Measurements from ENCODE around the gene PHLDB3. TPM values are rescaled to one million over a fixed set of nuclear protein-coding genes. Genes with fewer than 3 reads are reported as not detected.

The PHLDB3 gene
- total RNA-seq, 2 experiments from 2014 or later = 14.7 to 17.8 TPM

DNA sequence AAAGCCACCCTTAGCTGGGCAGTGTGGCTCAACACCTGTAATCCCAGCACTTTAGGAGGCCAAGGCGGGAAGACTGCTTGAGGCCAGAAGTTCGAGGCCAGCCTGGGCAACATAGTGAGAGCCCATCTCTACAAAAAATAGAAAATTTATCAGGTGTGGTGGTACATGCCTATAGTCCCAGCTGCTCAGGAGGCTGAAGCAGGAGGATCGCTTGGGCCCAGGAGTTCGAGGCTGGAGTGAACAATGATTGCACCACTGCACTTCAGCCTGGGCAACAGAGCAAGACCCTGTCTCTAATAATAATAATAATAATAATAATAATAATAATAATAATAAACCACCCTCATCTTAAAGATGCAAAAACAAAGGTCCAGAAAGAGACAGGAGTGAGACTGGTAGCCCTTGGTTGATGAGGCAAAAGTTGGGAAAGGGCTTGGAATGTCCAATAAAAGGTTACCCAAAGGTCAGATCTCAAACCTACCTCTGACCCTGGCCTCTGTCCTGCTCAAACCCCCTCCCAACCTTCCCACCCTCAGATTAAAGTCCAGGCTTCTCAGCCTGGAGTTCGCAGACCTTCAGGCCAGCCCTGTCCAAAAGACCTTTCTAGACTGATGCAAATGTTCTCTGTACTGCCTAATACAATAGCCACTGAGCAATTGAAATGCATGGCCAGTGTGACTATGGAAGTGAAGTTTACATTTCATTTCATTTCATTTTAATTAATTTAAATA is 37.5 kb upstream of the PHLDB3 start:
- peaks cover 40% of the 10 kb centered on the region for H3K36me3 Mint-ChIP-seq (ENCODE audit: low read depth)

DNA sequence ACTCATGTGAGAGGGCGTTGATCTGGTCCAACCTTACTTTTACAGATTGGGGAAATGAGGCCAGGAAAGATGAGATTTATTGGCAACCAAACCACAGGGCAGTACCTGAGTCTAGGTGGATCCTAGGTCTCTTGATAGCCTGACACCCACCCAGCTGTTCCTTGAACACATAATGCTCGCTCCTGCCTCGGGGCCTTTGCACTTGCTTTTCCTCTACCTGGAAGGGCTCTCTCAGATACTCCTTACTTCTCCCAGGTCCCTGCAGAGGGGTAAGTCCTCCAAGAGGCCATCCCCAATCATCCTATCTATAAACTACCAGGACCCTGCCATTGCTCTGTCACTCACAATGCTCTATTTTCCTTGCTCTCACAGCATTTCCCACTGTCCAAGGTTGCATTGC is 35.8 kb upstream of the PHLDB3 start:
- no peak for DNase-seq

More for the DNA sequence above, 37.5 kb upstream of the PHLDB3 start:
- no peak overlapping the region for H3K27ac Mint-ChIP-seq
- peaks cover 5% of the 10 kb centered on the region for H3K9me3 Mint-ChIP-seq (ENCODE audit: low read depth)
- H3K4me1 Mint-ChIP-seq = no peaks in the 10 kb centered on the region
- DNase-seq (no peak), ATAC-seq (no peak)
- ChIA-PET POLR2A (interaction anchor here (0.6 kb wide), 1 partner anchor 110 kb away, joined by 3 read pairs; no protein-coding TSS in a partner anchor), CTCF (no interaction called here)
- intact Hi-C loops (cut with DNase I, micrococcal nuclease) = no loop called here
- H3K27me3 Mint-ChIP-seq = no peaks in the 10 kb centered on the region
- no peak overlapping the region for H3K4me3 Mint-ChIP-seq

DNA sequence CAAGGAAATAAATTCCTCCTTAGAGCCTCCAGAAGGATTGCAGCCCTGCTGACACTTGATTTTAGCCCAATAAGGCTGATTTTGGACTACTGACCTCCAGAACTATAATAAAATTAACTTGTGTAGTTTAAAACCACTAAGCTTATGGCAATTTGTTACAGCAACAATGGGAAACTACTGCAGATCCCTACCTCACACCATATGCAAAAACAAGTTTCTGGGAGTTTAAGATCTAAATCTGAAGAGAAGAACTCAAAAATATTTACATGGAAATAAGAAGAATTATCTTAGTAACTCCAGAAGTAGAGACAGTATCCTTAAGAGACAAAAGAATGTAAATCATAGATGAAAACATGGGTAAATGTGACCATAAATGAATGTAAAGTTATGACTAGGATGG is 34.4 kb upstream of the PHLDB3 start:
- DNase-seq (no peak), ATAC-seq (no peak)
- H3K27ac Mint-ChIP-seq = no peak overlapping the region
- CTCF ChIA-PET = interaction anchor here (0.9 to 2.5 kb wide), 4 partner anchors 11 to 56 kb away, joined by 3 to 7 read pairs (median 5); no protein-coding TSS in a partner anchor
- peaks cover 5% of the 10 kb centered on the region for H3K4me1 Mint-ChIP-seq
- POLR2A ChIA-PET = no interaction called here
- peaks cover 5% of the 10 kb centered on the region for H3K9me3 Mint-ChIP-seq (ENCODE audit: low read depth)
- no peaks in the 10 kb centered on the region for H3K27me3 Mint-ChIP-seq
- peaks cover 44% of the 10 kb centered on the region for H3K36me3 Mint-ChIP-seq (ENCODE audit: low read depth)
- no peak overlapping the region for H3K4me3 Mint-ChIP-seq
- intact Hi-C loops (cut with DNase I, micrococcal nuclease) = no loop called here

More for the DNA sequence above, 35.8 kb upstream of the PHLDB3 start:
- Mint-ChIP-seq H3K27me3 (no peaks in the 10 kb centered on the region), H3K36me3 (ENCODE audit: low read depth) (peaks cover 45% of the 10 kb centered on the region), H3K4me3 (no peak overlapping the region), H3K9me3 (ENCODE audit: low read depth) (peaks cover 5% of the 10 kb centered on the region), H3K27ac (no peak overlapping the region), H3K4me1 (peaks cover under 1% of the 10 kb centered on the region)
- CTCF ChIA-PET = interaction anchor here (1.1 kb wide), 1 partner anchor 16 kb away, joined by 3 read pairs; no protein-coding TSS in a partner anchor
- POLR2A ChIA-PET = no interaction called here
- intact Hi-C loops (cut with DNase I, micrococcal nuclease) = no loop called here
- ATAC-seq = no peak

DNA sequence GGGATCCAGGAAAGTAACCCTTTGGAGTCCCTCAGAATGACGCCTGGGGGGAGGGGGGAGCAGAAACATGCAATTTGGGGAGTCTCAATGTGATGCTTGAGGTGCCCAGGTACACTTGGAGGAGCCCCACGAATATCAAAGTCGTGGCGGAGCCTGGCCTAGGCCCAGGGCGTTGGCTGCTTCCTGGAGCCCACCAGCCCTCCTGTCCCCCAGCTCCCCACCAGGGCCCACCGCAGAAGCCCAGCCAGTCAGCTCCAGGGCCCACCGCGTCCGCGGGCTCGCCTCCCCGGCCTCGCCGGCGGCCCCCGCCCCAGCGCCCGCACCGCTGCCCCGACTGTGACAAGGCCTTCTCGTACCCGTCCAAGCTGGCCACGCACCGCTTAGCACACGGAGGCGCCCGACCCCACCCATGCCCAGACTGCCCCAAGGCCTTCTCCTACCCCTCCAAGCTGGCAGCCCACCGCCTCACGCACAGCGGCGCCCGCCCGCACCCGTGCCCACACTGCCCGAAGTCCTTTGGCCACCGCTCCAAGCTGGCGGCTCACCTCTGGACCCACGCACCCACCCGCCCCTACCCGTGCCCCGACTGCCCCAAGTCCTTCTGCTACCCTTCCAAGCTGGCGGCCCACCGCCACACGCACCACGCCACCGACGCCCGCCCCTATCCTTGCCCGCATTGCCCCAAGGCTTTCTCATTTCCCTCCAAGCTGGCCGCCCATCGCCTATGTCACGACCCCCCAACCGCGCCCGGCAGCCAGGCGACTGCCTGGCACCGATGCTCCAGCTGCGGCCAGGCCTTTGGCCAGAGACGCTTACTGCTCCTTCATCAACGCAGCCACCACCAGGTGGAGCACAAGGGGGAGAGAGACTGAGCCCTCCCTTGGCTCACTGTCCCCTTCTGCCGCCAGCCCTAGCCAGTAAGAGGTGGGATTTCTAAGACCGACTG is 30.5 kb upstream of the PHLDB3 start:
- Mint-ChIP-seq H3K27ac (peak overlapping the region; percentile 24), H3K27me3 (no peaks in the 10 kb centered on the region), H3K9me3 (ENCODE audit: low read depth) (peaks cover 5% of the 10 kb centered on the region), H3K4me3 (peak overlapping the region; percentile 22), H3K36me3 (ENCODE audit: low read depth) (peaks cover 29% of the 10 kb centered on the region), H3K4me1 (peaks cover 17% of the 10 kb centered on the region)
- POLR2A ChIA-PET = interaction anchor here (0.6 to 2.2 kb wide), 3 partner anchors 20 to 60 kb away, joined by 3 to 5 read pairs (median 4); no protein-coding TSS in a partner anchor
- CTCF ChIA-PET = interaction anchor here (0.5 to 4.1 kb wide), 6 partner anchors 15 to 88 kb away, joined by 3 to 24 read pairs (median 4); partner anchors contain the start of gene XRCC1
- DNase-seq = peak; percentile 58
- no peak for ATAC-seq
- intact Hi-C loops (cut with DNase I, micrococcal nuclease) = no loop called here

DNA sequence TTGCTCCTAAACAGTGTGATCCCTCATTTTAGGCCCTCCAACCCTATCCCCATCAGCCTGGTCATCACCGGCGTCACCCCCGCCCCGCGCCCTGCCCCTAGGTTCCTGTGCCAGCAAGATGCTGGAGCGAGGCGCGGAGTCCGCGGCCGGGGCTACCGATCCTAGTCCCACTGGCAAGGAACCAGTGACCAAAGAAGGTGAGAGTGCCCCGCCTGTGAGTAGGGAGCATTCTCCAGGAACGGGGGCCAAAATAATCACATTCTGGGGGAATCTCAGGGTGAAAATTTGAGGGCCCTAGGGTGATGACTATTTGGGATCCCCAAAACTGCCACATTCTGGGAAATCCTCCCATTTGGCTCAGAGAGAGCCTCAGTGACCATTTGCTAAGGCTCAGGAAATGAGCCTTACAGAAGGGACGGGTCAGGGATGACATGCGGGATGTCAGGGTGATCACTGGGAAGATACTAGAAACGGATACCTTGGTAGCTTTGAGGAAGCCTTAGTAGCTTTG is 29.8 kb upstream of the PHLDB3 start:
- no peak for ATAC-seq
- Mint-ChIP-seq H3K4me1 (peaks cover 17% of the 10 kb centered on the region), H3K36me3 (ENCODE audit: low read depth) (peaks cover 24% of the 10 kb centered on the region), H3K9me3 (ENCODE audit: low read depth) (peaks cover 5% of the 10 kb centered on the region), H3K27me3 (no peaks in the 10 kb centered on the region), H3K4me3 (peak overlapping the region; percentile 83), H3K27ac (peak overlapping the region; percentile 97)
- intact Hi-C loops (cut with DNase I, micrococcal nuclease) = no loop called here
- POLR2A ChIA-PET = interaction anchor here (0.6 to 2.2 kb wide), 5 partner anchors 10 to 62 kb away, joined by 4 to 6 read pairs (median 5); partner anchors contain the start of genes IRGQ and ZNF576
- DNase-seq = no peak
- CTCF ChIA-PET = interaction anchor here (0.6 to 4.1 kb wide), 6 partner anchors 14 to 276 kb away, joined by 5 to 24 read pairs (median 10); no protein-coding TSS in a partner anchor

DNA sequence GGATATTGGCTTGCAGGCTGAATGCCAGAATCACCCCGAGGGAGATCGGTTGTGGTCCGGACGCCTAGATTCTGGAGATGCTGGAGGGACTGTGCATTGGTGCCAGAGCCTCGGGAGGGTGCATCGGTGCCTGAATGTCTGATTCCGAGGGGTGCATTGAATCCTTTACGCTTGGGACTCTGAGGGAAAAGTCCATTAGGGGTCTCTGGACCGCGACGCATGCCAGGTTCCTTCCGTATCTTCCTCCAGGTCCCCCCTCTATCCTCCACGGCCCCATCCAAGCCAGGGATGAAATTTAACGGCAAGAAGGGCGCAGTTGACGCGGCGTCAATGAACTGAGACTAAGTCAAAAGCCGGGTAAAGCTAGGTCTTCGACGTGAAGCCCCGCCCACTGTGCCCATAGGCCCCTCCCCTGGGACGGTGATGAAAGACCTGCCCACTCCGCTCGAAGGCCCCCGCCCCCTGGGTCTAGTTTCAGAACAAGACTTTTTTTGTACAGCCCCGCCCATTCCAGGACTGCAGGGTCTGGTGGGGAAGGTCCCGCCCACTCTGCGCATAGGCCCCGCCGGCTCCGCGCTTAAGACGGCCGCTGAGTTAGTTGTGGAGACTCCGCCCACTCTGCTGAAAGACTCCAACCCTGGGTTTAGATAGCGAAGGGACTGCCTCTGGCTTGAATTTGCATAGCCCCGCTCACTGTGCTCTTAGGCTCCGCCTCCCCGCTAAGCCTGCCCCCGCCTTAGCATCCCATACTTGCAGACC is 29.2 kb upstream of the PHLDB3 start:
- DNase-seq = peak; percentile 99
- POLR2A ChIA-PET = interaction anchor here (0.6 to 2.2 kb wide), 5 partner anchors 9 to 62 kb away, joined by 4 to 6 read pairs (median 5); partner anchors contain the start of genes IRGQ and ZNF576
- CTCF ChIA-PET = interaction anchor here (0.6 to 4.1 kb wide), 8 partner anchors 14 to 276 kb away, joined by 3 to 24 read pairs (median 8); no protein-coding TSS in a partner anchor
- peak overlapping the region; percentile 83 for H3K4me3 Mint-ChIP-seq
- no peaks in the 10 kb centered on the region for H3K9me3 Mint-ChIP-seq (ENCODE audit: low read depth)
- H3K36me3 Mint-ChIP-seq (ENCODE audit: low read depth) = peaks cover 17% of the 10 kb centered on the region
- intact Hi-C loops (cut with DNase I, micrococcal nuclease) = loop anchor here (1.0 to 2.0 kb wide), 9 partner anchors 29 to 221 kb away; partner anchors contain the start of genes IRGQ (in 2 of the 2), PHLDB3 (in 2 of the 2), ZNF576 (in 2 of the 2) and PINLYP (in 1 of the 2)
- H3K27me3 Mint-ChIP-seq = no peaks in the 10 kb centered on the region
- ATAC-seq = peak; percentile 87
- peaks cover 17% of the 10 kb centered on the region for H3K4me1 Mint-ChIP-seq
- peak overlapping the region; percentile 97 for H3K27ac Mint-ChIP-seq

DNA sequence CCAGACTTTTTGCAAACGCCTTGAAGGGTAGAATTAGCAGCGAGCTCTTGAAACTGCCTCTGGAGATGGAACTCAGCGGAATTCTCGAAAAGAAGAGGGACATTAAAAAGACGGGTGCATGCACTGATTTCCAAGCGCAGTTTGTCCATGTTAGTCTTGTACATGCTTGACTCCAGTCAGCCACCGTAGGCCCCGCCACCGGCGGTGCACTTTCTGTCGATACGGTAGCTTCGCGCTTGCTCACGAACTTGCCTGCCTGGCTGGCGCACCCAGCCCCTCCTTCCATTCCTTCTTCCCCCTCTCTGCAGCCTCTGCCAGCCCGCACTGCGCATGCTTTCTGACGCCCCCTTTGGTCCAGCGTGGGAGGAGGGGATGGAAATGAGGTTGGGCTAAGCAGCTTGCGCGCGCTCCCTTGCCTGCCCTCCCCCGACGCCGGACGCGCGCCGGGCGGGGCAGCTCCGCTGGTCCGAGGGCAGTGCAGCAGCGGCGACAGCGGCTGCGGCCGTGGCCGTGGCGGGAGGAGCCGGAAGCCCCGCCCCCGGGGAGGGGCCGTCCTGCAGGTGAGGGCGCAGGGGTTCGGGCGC is 28.5 kb upstream of the PHLDB3 start, which contains the start of gene ZNF575:
ZNF575 (plus strand) TSS at position 227 of the 584 bp plus-strand sequence. CDS start 1,235 bp downstream, outside the sequence.
- H3K27me3 Mint-ChIP-seq = no peaks in the 10 kb centered on the region
- H3K9me3 Mint-ChIP-seq (ENCODE audit: low read depth) = no peaks in the 10 kb centered on the region
- peaks cover 20% of the 10 kb centered on the region for H3K4me1 Mint-ChIP-seq
- peak within 1 kb of the TSS; percentile 83 for H3K4me3 Mint-ChIP-seq
- POLR2A ChIA-PET = interaction anchor here (0.6 to 2.2 kb wide), 6 partner anchors 8 to 469 kb away, joined by 3 to 6 read pairs (median 4); partner anchors contain the start of genes IRGQ and ZNF576
- peaks cover 11% of the 10 kb centered on the region for H3K36me3 Mint-ChIP-seq (ENCODE audit: low read depth)
- intact Hi-C loops (cut with DNase I, micrococcal nuclease) = loop anchor here (1.0 to 2.0 kb wide), 9 partner anchors 29 to 221 kb away; partner anchors contain the start of genes IRGQ (in 2 of the 2), PHLDB3 (in 2 of the 2), ZNF576 (in 2 of the 2) and PINLYP (in 1 of the 2)
- peak within 1 kb of the TSS; percentile 97 for H3K27ac Mint-ChIP-seq
- CTCF ChIA-PET = interaction anchor here (0.6 to 4.1 kb wide), 8 partner anchors 13 to 277 kb away, joined by 3 to 24 read pairs (median 8); no protein-coding TSS in a partner anchor
- ATAC-seq = peak; percentile 57
- DNase-seq = peak; percentile 95

DNA sequence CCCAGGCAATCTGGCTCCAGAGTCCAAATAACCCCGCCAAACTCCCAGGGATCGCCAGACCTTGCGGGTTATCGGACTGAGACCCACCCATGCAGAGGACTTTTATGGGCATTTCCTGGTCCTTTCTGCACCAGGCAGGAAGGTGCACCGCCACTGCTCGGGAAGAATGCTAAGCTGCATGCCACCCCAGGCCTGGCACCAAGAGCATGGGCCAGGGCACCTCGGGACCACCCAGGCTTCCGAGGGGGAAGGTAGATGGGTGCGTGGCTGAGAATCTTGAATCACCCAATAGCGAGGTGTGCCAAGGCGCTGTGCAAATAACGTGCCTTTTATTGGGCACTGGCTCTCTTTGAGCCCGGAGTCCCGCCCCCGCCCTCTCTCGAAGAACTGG is 28.0 kb upstream of the PHLDB3 start:
- ATAC-seq (peak; percentile 11), DNase-seq (no peak)
- Mint-ChIP-seq H3K27me3 (no peaks in the 10 kb centered on the region), H3K4me3 (peak overlapping the region; percentile 83), H3K9me3 (ENCODE audit: low read depth) (no peaks in the 10 kb centered on the region), H3K27ac (peak overlapping the region; percentile 92), H3K36me3 (ENCODE audit: low read depth) (peaks cover 9% of the 10 kb centered on the region), H3K4me1 (peaks cover 24% of the 10 kb centered on the region)
- CTCF ChIA-PET = interaction anchor here (0.6 to 4.1 kb wide), 9 partner anchors 12 to 277 kb away, joined by 3 to 24 read pairs (median 6); no protein-coding TSS in a partner anchor
- POLR2A ChIA-PET = interaction anchor here (0.6 to 0.8 kb wide), 3 partner anchors 22 to 469 kb away, joined by 3 to 6 read pairs (median 3); no protein-coding TSS in a partner anchor
- intact Hi-C loops (cut with DNase I, micrococcal nuclease) = loop anchor here in 1 of 2 experiments (2.0 kb wide), 1 partner anchor 64 kb away; the partner anchor contains the start of genes IRGQ and ZNF576

DNA sequence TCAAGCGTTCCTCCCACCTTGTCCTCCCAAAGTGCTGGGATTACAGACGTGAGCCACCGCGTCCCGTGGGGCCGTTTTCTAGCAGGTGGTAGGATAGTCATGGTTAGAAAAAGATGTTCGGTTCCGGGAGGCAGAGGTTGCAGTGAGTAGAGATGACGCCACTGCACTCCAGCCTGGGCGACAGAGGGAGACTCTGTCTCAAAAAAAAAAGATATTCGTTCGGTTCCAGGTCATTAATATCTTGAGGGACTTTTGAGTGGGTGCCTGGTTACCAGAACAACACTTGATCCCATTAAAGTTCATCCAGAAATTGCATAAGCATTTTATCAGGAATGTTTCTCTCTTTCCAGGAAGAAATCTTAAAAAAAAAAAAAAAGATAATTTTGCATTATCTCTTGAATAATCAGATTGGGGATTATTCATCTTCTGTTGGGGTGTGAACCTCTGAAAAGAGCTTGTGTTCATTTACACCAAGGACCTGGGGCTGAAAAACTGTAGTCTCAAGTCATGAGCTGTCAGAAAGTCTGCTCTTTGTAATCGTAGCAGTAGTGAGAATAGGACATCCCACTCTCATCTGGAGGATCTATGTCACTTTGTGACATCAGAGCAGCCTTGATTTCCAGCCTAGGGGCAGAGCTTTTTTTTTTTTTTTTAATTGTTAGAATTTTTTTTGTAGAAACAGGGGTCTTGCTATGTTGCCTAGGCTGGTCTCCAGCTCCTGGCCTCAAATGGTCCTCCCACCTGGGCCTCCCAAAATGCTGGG is 23.5 kb upstream of the PHLDB3 start:
- Mint-ChIP-seq H3K36me3 (ENCODE audit: low read depth) (peaks cover 3% of the 10 kb centered on the region), H3K9me3 (ENCODE audit: low read depth) (no peaks in the 10 kb centered on the region), H3K4me1 (peaks cover 27% of the 10 kb centered on the region), H3K27me3 (no peaks in the 10 kb centered on the region), H3K4me3 (peak overlapping the region; percentile 92), H3K27ac (peak overlapping the region; percentile 70)
- CTCF ChIA-PET = interaction anchor here (0.6 to 2.1 kb wide), 13 partner anchors 8 to 679 kb away, joined by 3 to 13 read pairs (median 4); partner anchors contain the start of genes IRGQ and ZNF576
- DNase-seq (peak; percentile 27), ATAC-seq (peak; percentile 23)
- POLR2A ChIA-PET = interaction anchor here (0.6 to 1.5 kb wide), 15 partner anchors 9 to 1658 kb away, joined by 3 to 11 read pairs (median 4); partner anchors contain the start of gene PLAUR
- intact Hi-C loops (cut with DNase I, micrococcal nuclease) = loop anchor here (1.0 to 10.0 kb wide), 9 partner anchors 24 to 1103 kb away; partner anchors contain the start of genes KCNN4 (in 2 of the 2), IRGQ (in 1 of the 2), LIPE (in 1 of the 2) and PHLDB3 (in 1 of the 2)

Data from activated CD4-positive, alpha-beta T cell treated with anti-CD3 and anti-CD28 coated beads for 36 hours (primary cell).